ENCODE data around the gene EVI5.
"Not testable (repeated sequence)": the region's sequence is repeated elsewhere in the genome, so short reads cannot be mapped to it uniquely, and the experiment has no call there.

The EVI5 gene

DNA sequence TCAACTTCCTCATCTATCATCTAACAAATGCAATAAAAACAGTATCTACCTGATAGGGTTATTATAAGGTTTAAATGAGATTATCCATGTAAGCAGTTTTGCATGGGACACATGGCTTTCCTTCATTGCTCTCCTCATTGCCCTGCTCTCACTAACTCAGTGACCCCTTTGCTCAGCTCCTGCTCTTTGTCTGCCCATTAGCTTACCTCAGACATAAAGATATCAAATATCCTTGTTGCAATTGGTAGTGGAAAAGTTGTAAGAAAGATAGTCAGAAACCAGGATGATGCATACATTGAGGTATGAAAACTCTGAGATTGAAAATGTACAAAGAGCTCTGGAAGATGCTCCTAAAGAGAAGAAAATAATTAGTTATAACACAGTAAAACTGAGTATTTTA lies 89.8 kb downstream of the EVI5 start:
- DNase-seq (ENCODE audit: low spot score) = peak; percentile 34

GRCh38 chr1:92691925-92692324 lies 93.0 kb downstream of the EVI5 start:
- DNase-seq (ENCODE audit: low spot score) = no peak

GRCh38 chr1:92690212-92690906 lies 94.5 kb downstream of the EVI5 start:
- DNase-seq (ENCODE audit: low spot score) = no peak

- no peak for DNase-seq (ENCODE audit: low spot score)
These were observed 104.9 kb downstream of the EVI5 start for GRCh38 chr1:92679980-92680379.

GRCh38 chr1:92663775-92664174 lies 121.1 kb downstream of the EVI5 start:
- no peak for DNase-seq (ENCODE audit: low spot score)

DNA sequence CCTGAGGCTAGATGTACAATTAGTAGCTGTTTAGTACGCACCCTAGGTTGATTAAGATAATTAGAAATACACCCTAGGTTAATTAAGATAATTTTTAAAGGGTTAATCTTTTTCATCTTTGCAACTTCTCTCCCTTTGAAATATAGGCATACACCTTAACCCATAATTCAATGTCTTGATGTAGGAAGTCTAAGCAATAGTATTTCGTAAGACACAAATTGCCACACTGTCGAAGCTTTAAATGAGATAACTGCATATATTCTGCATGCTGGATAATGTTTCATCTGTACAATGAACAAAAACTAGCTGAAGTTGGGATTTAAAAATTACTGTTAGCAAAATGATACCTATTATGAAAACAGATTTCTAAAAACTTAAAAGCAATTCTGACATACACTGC lies 122.9 kb downstream of the EVI5 start:
- DNase-seq (ENCODE audit: low spot score) = no peak

DNA sequence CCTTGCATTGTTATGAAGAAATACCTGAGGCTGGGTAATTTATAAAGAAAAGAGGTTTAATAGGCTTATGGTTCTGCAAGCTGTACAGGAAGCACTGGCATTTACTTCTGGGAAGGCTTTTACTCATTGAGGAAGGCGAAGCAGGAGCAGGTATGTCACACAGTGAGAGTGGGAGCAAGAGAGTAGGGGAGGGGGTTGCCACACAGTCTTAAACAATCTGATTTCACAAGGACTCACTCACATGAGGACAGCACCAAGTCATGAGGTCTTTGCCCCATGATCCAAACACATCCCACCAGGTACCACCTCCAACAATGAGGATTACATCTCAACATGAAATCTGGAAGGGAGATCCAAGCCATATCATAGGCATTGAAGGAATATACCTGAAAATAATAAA lies 127.2 kb downstream of the EVI5 start:
- DNase-seq (ENCODE audit: low spot score) = no peak

- no peak for DNase-seq (ENCODE audit: low spot score)
These were observed 129.6 kb downstream of the EVI5 start for GRCh38 chr1:92655197-92655801.

GRCh38 chr1:92653605-92654381 lies 131.1 kb downstream of the EVI5 start:
- no peak for DNase-seq (ENCODE audit: low spot score)

DNA sequence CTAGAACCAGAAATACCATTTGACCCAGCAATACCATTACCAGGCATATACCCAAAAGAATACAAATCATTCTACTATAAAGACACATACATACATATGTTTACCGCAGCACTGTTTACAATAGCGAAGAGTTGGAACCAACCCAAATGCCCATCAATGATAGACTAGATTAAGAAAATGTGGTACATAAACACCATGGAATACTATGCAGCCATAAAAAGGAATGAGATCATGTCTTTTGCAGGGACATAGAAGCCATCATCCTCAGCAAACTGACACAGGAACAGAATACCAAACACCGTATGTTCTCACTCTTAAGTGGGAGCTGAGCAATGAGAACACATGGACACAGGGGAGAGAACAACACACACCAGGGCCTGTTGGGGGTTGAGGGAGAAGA lies 144.2 kb downstream of the EVI5 start:
- not testable (repeated sequence) for DNase-seq (ENCODE audit: low spot score)

GRCh38 chr1:92638498-92638897 lies 146.4 kb downstream of the EVI5 start:
- DNase-seq (ENCODE audit: low spot score) = no peak

DNA sequence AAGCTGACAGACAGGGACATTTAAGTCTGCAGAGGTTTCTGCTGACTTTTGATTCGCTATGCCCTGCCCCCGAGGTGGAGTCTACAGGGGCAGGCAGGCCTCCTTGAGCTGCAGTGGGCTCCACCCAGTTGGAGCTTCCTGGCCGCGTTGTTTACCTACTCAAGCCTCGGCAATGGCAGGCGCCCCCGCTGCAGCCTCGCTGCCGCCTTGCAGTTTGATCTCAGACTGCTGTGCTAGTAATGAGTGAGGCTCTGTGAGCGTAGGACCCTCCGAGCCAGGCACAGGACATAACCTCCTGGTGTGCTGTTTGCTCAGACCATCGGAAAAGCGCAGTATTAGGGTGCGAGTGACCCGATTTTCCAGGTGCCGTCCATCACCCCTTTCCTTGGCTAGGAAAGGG lies 149.7 kb downstream of the EVI5 start:
- DNase-seq (ENCODE audit: low spot score) = not testable (repeated sequence)

- DNase-seq (ENCODE audit: low spot score) = peak; percentile 2
These were observed 161.6 kb downstream of the EVI5 start for GRCh38 chr1:92623187-92623778.

DNA sequence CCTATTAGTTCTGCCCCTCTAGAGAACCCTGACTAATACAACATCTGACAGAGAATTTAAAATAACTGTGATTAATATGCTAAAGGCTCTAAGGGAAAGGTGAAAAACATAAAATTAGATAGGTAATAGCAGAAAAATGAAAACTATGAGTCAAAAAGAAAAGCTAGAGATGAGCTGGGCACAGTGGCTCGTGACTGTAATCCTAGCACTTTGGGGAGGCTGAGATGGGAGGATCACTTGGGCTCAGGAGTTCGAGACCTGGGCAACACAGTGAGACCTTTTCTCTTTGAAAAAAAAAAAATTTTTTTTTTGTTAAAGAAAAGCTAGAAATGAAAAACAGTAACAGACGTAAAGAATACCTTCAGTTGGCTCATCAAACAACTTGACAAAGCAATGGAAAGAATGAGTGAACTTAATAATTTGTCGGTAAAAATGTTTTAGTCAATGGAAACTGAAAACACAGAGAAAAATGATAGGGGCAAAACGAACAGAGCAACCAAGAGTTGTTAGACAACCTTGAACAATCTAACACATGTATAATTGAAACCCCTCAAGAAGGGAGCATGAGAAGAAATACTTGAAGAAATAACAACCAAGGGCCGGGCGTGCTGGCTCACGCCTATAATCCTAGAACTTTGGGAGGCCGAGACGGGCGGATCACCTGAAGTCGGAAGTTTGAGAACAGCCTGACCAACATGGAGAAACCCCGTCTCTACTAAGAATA lies 165.3 kb downstream of the EVI5 start:
- DNase-seq (ENCODE audit: low spot score) = no peak

DNA sequence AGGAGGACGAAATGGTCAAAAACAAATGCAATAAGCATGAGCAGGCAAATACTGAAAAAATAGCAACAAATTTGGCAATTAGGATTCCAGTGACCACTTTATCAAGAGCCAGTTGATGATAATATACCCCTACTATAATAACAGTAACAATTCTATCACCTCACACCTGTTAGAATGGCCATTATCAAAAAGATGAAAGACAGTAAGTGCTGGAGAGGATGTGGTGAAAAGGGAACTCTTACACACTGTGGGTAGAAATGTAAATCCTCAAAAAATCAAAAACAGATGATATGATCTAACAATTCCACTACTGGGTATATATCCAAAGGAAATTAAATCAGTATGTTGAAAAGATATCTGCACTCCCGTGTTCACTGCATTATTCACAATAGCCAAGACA lies 183.9 kb downstream of the EVI5 start:
- DNase-seq (ENCODE audit: low spot score) = no peak

- DNase-seq (ENCODE audit: low spot score) = no peak
These were observed 185.7 kb downstream of the EVI5 start for GRCh38 chr1:92599184-92599583.

DNA sequence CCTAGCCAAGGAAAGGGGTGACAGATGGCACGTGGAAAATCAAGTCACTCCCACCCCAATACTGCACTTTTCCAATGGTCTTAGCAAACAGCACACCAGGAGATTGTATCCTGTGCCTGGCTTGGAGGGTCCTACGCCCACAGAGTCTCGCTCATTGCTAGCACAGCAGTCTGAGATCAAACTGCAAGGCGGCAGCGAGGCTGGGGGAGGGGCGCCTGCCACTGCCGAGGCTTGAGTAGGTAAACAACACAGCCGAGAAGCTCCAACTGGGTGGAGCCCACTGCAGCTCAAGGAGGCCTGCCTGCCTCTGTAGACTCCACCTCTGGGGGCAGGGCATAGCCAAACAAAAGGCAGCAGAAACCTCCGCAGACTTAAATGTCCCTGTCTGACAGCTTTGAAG lies 195.5 kb downstream of the EVI5 start:
- not testable (repeated sequence) for DNase-seq (ENCODE audit: low spot score)

DNA sequence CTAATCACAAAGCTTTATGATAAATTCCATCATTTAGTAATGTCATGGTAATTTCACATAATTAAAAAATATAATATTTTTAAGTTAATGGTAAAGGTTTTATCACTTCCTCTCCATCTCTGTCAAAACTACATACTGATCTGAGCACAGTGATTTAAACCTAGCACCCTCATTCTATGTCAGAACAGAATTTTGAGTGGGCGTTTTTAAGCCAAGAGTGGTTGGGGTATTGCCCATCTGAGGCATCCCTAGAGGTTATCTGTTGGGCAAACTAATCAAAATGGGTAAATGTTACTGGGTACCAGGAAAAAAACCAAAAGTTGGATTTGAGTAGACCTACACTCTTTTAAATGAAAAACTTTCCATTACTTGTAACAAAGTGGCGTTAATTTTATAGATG lies 197.5 kb downstream of the EVI5 start:
- DNase-seq (ENCODE audit: low spot score) = no peak

- no peak for DNase-seq (ENCODE audit: low spot score)
These were observed 199.1 kb downstream of the EVI5 start for GRCh38 chr1:92585831-92586230.

DNA sequence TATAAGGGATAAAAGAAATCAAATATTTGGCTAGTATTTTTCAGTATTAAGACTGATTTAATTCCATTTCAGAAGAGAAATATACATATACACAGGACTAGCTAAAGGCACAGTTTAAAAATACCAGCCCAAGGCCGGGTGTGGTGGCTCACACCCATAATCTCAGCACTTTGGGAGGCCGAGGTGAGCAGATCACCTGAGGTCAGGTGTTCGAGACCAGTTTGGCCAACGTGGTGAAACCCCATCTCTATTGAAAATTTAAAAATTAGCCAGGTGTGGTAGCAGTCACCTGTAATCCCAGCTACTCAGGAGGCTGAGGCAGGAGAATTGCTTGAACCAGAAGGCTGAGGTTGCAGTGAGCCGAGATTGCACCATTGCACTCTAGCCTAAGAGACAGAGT lies 200.1 kb downstream of the EVI5 start:
- not testable (repeated sequence) for DNase-seq (ENCODE audit: low spot score)

DNA sequence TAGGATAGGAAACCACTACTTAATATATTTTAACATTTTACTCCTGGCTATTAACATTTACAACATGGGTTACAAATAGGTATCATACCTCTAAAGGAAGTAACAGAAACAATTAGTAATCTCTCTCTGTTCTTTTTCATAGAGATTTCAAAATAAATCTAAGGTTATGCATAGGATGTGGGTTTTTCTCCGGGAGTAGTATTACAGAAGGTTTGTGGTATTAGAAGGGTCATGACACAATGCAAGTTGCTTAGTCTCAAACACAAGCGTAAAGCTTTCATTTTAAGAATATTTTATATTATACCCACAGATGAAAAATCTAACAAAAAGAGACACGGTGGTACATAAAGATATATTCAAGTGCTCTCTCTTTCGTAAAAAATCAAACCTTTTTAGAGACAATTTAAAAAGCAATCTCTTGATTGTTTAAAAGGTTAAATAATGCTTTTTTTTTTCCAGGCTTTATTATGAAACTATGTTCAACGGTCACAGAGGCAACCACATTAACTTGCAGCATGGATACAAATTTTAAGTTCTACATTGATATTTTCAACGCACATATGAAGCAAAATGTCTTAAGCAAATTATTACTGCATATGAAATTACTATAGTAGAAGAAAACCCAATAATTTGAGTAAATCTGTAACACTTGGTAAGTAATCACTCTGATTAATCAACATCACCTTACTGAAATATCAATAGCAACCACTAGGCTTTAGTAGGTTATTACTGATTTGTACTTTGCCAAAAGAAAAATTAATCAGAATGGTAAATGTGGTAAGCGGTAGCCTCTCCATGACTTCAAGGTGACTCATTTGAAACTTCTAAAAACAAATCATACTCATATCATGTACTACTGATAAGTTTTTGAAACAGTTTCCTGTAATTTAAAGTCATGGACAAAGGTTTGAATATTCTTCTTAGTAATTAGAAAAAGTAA lies 200.8 kb downstream of the EVI5 start:
- DNase-seq (ENCODE audit: low spot score) = no peak

Data from SK-N-DZ (cell line).